ENCODE measurements around the gene SLC35F4.

GRCh38 chr14:57526942-57527341 is 338.9 kb downstream of the SLC35F4 start:
- no peak for TF ChIP-seq CTCF (IDR thresholded peaks at IDR 0.05)
- no peak for TF ChIP-seq POLR2A (IDR thresholded peaks at IDR 0.05)
